Calu3 (cell line): ENCODE results near the gene NOTO. TPM values are rescaled to one million over a fixed set of nuclear protein-coding genes. Genes with fewer than 3 reads are reported as not detected.

Experiments used
- BruUV-seq: library from RNA; stranded (reverse); fragments of 400-500 nt; replicated peaks from 2 replicates; lab custom pipeline; 2021; lab: Mats Ljungman, UMichigan
- CTCF ChIA-PET: fragments of 300-600 bp; sonication (Branson Sonifier 250); formaldehyde crosslinking; loops from one replicate; lab custom pipeline; 2022; ENCODE audit warnings: antibody characterized with exemption; lab: Charles Lee
- DNase-seq: peaks from one replicate; pipeline ENCODE4 v3.0.0; 2022
- H3K27ac Mint-ChIP-seq: one replicate; pipeline ENCODE4 v1.8.0; 2022; ENCODE audit warnings: mixed read lengths; ENCODE audit not compliant: unreplicated experiment
- H3K27me3 Mint-ChIP-seq: one replicate; pipeline ENCODE4 v1.8.0; 2022; ENCODE audit warnings: mixed read lengths; ENCODE audit not compliant: unreplicated experiment
- H3K36me3 Mint-ChIP-seq: one replicate; pipeline ENCODE4 v1.8.0; 2022; ENCODE audit warnings: mild to moderate bottlenecking, moderate library complexity, mixed read lengths; ENCODE audit not compliant: insufficient read depth, unreplicated experiment
- H3K4me1 Mint-ChIP-seq: one replicate; pipeline ENCODE4 v1.8.0; 2022; ENCODE audit warnings: mild to moderate bottlenecking, low read depth, mixed read lengths; ENCODE audit not compliant: unreplicated experiment
- H3K4me3 Mint-ChIP-seq: one replicate; pipeline ENCODE4 v1.8.0; 2022; ENCODE audit warnings: mild to moderate bottlenecking, low read depth, moderate library complexity, mixed read lengths; ENCODE audit not compliant: unreplicated experiment
- H3K9me3 Mint-ChIP-seq: one replicate; pipeline ENCODE4 v1.8.0; 2022; ENCODE audit warnings: low read depth, mixed read lengths; ENCODE audit not compliant: unreplicated experiment
- intact Hi-C: fragments of 100-400 bp; cut with micrococcal nuclease; formaldehyde crosslinking; loops from one replicate; pipeline ENCODE4 v1.10.0; 2022; ENCODE audit not compliant: unreplicated experiment
- total RNA-seq: library from RNA; stranded (reverse); gene quantifications from 2 replicates; pipeline ENCODE4 v1.2.3, GENCODE V29; 2022
- TF ChIP-seq, protein P1 (sequence below): fragments of 200-600 bp; IDR thresholded peaks from one replicate; pipeline ENCODE4 v1.8.0; 2022; ENCODE audit warnings: antibody characterized with exemption; ENCODE audit not compliant: unreplicated experiment

The NOTO gene
- total RNA-seq, 1 experiment from 2014 or later, result not detected

DNA sequence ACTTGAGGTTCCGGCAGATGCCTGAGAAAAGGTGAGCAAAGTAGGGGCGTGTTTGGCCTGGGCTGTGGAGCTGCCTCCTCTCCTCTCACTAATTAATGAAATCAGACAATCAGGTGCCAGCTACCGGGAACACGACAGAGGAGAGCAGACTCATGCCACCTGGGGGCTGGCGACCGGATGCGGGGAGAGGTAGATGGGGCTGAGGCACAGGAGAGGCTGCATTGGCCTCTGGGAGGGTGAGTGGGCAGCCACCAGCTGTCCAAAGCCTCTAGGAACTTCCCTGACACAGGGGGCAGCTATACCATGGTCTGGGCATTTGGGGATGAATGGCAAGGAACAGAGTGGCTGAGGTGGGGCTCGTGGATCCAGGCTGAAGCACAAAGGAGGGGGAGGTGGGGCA lies 56.9 kb downstream of the NOTO start:
- no peaks in the 10 kb centered on the region for H3K4me1 Mint-ChIP-seq
- TF ChIP-seq, protein P1, sequence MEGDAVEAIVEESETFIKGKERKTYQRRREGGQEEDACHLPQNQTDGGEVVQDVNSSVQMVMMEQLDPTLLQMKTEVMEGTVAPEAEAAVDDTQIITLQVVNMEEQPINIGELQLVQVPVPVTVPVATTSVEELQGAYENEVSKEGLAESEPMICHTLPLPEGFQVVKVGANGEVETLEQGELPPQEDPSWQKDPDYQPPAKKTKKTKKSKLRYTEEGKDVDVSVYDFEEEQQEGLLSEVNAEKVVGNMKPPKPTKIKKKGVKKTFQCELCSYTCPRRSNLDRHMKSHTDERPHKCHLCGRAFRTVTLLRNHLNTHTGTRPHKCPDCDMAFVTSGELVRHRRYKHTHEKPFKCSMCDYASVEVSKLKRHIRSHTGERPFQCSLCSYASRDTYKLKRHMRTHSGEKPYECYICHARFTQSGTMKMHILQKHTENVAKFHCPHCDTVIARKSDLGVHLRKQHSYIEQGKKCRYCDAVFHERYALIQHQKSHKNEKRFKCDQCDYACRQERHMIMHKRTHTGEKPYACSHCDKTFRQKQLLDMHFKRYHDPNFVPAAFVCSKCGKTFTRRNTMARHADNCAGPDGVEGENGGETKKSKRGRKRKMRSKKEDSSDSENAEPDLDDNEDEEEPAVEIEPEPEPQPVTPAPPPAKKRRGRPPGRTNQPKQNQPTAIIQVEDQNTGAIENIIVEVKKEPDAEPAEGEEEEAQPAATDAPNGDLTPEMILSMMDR, result no peak
- H3K36me3 Mint-ChIP-seq, result peaks cover 25% of the 10 kb centered on the region
- intact Hi-C loops, result no loop called here
- H3K27ac Mint-ChIP-seq, result no peak overlapping the region
- no peaks in the 10 kb centered on the region for H3K9me3 Mint-ChIP-seq
- no TSS peak for BruUV-seq
- CTCF ChIA-PET, result no interaction called here
- H3K27me3 Mint-ChIP-seq, result no peaks in the 10 kb centered on the region
- no peak for DNase-seq
- H3K4me3 Mint-ChIP-seq, result no peak overlapping the region

- Mint-ChIP-seq H3K36me3 (peaks cover 20% of the 10 kb centered on the region), H3K4me1 (no peaks in the 10 kb centered on the region), H3K9me3 (no peaks in the 10 kb centered on the region), H3K27ac (no peak overlapping the region), H3K27me3 (no peaks in the 10 kb centered on the region), H3K4me3 (no peak overlapping the region)
- BruUV-seq, result no TSS peak
- TF ChIP-seq, protein P1, result no peak
- CTCF ChIA-PET, result no interaction called here
- no peak for DNase-seq
- intact Hi-C loops, result no loop called here
Measured at GRCh38 chr2:73259704-73260337, 57.4 kb downstream of the NOTO start.

DNA sequence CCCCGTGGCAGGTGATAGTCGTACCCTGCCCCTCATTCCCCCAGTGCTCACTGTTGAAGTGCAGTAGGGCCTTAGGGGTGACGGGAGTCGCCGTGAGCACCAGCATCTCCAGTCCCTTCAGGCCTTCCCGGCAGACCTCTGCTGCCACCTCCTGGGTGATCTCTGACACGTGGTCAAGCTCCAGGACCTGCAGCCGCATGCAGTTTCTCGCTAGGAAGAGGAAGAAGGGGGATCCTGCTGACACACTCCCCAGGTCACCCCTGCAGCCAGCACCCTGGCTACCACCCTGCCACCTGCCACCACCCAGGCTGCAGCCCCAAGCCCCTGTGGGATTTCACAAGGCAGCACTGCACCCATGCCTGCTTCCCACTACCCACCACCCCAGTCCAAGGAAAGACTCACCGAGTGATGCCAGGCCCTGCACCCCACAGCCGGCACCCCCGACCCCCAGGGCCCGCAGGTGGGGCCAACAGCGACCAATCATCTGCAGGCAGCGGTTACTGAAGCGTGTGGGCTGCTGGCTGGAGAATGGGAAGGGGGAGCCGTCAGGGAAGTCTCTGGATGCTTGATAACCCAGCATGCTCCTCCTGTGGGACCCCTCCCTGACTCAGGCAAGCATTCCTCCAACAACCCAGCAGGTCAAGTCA lies 58.1 kb downstream of the NOTO start:
- no TSS peak for BruUV-seq
- DNase-seq, result peak; percentile 49
- TF ChIP-seq, protein P1, result peak; percentile 56
- H3K27ac Mint-ChIP-seq, result no peak overlapping the region
- H3K4me1 Mint-ChIP-seq, result no peaks in the 10 kb centered on the region
- CTCF ChIA-PET, result no interaction called here
- H3K9me3 Mint-ChIP-seq, result no peaks in the 10 kb centered on the region
- H3K36me3 Mint-ChIP-seq, result peaks cover 14% of the 10 kb centered on the region
- intact Hi-C loops, result no loop called here
- H3K4me3 Mint-ChIP-seq, result no peak overlapping the region
- no peaks in the 10 kb centered on the region for H3K27me3 Mint-ChIP-seq

Other genes starting within 250 kb of the NOTO start
- 11.3 and 16.4 TPM in 2 replicates for gene SFXN5, start 130.9 kb upstream of the NOTO start, total RNA-seq
- gene RAB11FIP5, start 89.6 kb upstream of the NOTO start, total RNA-seq, result 20.2 and 27.1 TPM in 2 replicates
- gene SMYD5, start 11.7 kb downstream of the NOTO start, total RNA-seq, result 32.1 and 36.0 TPM in 2 replicates
- 13.2 and 13.8 TPM in 2 replicates for gene PRADC1, start 30.7 kb downstream of the NOTO start, total RNA-seq
- 394 and 403 TPM in 2 replicates for gene CCT7, start 31.7 kb downstream of the NOTO start, total RNA-seq
- gene FBXO41, start 81.9 kb downstream of the NOTO start, total RNA-seq, result 15.0 and 16.1 TPM in 2 replicates
- gene EGR4, start 91.0 kb downstream of the NOTO start, total RNA-seq, result 0.68 and 0.81 TPM in 2 replicates
- 15.8 and 16.1 TPM in 2 replicates for gene ALMS1, start 183.3 kb downstream of the NOTO start, total RNA-seq